NCI-H748 (cell line): ENCODE results near the gene GRPEL2.

Experiments used
- DNase-seq: peaks from one replicate; lab custom pipeline; 2025; ENCODE audit not compliant: unreplicated experiment; lab: John Stamatoyannopoulos, UW

GRPEL2 gene

DNA sequence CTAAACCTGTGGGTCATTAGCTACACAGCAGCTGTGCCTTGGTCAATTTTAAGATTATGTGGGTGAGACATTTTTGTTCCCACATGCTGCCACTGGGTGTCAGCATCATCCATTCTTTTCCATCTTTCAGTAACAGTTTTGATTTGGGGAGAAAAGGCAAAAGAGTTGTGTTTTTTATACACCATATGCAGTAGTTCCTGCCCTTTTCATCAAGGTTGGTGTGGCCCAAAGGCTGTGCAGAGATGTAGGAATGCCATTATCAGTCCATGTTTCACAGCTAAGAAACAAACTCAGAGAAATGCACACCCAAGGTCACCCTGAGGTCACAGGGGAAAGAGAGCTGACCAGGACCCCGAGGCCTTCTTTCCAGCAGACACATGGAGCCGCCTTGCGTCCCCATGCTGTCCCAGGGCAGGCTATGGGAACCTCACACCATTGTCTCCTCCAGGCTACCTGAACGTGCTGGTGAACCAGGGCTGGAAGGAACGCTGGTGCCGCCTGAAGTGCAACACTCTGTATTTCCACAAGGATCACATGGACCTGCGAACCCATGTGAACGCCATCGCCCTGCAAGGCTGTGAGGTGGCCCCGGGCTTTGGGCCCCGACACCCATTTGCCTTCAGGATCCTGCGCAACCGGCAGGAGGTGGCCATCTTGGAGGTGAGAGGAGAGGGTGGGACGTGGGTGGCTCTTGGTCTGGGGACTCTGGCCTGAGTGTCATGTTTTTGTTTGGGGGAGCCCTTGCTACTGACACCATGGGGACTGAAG, 27.8 kb upstream of the GRPEL2 start:
- DNase-seq: peak; percentile 27

GRCh38 chr5:149319174-149319573, 26.1 kb upstream of the GRPEL2 start:
- no peak for DNase-seq

- DNase-seq: peak; percentile 56
These were observed 24.4 kb upstream of the GRPEL2 start for GRCh38 chr5:149320791-149321330.

- DNase-seq: no peak
These were observed 22.8 kb upstream of the GRPEL2 start for GRCh38 chr5:149322518-149322917.

GRCh38 chr5:149323210-149323609, 22.1 kb upstream of the GRPEL2 start:
- DNase-seq: no peak

- no peak for DNase-seq
These were observed 21.6 kb upstream of the GRPEL2 start for GRCh38 chr5:149323621-149324205.

GRCh38 chr5:149324641-149325040, 20.7 kb upstream of the GRPEL2 start:
- no peak for DNase-seq

DNA sequence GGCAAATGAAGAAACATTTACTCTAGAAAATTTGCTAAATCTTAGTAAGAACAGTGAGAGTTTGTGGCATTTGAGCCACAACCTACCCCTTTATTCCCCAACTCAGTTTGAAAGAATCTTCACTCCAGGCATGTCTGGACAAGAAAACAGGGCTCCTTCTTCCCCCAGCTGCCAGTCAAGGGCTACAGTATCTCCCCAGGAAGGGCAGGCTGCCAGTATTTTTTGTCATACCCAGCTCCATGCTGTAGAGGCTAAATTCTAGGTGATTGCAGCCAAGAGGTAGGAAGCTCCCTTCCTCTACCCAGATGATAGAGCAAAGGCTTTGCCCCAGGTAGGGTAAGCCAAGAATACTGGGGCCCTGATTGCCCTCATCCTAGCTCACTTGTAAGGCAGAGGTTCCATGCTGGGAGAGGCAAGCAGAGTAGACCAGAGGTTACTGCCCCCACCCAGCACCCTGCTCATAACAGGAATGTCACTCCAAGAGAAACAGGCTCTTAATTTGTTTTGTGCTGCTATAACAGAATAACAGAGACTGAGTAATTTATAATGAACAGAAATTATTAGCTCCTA, 20.0 kb upstream of the GRPEL2 start:
- no peak for DNase-seq

GRCh38 chr5:149325894-149326293, 19.4 kb upstream of the GRPEL2 start:
- no peak for DNase-seq

DNA sequence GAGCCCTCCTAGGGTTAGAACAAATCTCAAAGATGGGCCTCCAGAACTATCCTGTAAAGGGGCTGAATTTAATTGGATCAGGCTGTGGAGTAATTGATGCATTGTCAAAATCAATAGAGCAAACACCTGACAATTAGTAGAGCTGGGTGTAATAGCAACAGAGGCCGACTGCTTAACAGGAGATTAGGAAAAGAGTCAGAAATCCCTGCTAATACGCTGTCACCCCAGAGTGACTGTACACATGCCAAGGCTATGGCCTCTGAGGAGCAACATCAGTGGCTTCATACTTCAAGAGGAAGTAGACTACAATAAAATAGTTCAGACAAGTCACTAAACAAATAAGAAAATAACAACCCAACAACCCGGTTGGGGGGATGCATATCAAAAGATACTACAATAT, 18.7 kb upstream of the GRPEL2 start:
- no peak for DNase-seq

GRCh38 chr5:149328177-149328576, 17.1 kb upstream of the GRPEL2 start:
- DNase-seq: no peak

GRCh38 chr5:149333711-149334443, 11.4 kb upstream of the GRPEL2 start:
- no peak for DNase-seq

DNA sequence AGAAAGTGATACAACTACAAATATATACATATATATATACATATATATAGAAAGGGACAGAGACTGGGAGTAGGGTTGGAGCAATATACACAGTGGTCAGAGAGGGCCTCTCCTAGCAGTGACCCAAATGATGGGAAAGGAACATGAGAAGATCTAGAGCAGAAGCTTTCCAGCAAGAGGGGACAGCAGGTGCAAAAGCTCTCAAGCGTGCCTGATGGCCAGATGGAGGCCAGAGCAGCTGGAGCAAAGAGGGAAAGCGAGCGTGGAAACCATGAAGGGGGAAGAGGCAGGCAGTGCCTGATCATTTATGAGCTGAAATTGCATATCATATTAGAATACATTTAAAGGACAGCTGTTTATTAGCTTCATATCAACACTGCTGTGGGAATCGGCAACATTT, 7.6 kb upstream of the GRPEL2 start:
- DNase-seq: no peak

- DNase-seq: no peak
These were observed 6.9 kb upstream of the GRPEL2 start for GRCh38 chr5:149338364-149338763.

- DNase-seq: no peak
These were observed 4.4 kb upstream of the GRPEL2 start for GRCh38 chr5:149340920-149341319.

- no peak for DNase-seq
These were observed 3.4 kb upstream of the GRPEL2 start for GRCh38 chr5:149341876-149342275.

DNA sequence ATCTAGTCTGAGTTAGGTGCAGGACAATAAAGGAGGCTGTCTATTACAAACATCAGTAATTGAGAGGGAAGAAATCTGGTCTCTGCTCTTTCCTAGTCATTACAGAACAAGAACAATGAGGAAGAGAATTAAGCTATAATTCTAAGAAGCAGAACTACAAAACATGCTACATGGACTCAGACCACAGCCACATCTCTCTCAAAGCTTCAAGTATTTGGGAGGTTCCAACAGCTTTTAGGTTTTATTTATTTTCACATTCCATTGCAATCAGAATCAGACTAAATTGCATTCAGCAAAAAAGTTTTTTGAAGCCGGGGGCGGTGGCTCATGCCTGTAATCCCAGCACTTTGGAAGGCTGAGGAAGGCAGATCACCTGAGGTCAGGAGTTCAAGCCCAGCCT, 1.1 kb upstream of the GRPEL2 start:
- no peak for DNase-seq

DNA sequence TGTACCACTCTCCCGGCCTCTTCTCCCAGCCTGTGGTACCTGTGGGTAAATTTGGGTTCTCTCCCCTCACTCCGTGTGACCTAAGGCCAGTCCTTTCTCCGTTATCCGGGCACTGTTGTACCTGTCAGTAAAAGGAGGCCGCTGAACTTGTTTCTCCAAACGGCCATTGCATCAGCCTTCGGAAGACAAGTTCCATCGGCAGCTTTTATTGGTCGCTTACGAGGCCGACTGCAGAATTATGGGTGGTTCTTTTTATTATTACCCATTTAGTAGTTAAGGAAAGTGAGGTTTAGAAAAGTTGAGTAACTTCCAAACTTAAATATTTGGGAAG, 558 bp downstream of the GRPEL2 start:
- DNase-seq: peak; percentile 35

- DNase-seq: no peak
These were observed 3.2 kb downstream of the GRPEL2 start for GRCh38 chr5:149348518-149348917.

DNA sequence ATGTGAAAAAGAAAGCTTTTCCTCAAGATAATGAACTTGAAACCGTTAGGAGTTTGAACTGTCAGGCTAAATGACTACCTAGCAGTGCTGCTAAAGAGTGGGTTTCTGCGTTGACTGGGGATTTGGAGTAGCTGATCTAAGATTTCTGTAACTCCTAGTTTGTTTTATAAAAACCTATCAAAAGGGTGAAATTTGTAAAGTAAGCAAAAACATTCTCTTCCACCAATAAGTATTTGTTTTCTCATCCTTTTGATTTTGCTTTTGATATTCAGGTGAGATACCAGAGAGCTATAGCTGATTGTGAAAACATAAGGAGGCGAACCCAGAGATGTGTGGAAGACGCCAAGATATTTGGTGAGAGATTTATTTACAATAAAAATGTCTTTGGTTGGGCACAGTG, 4.1 kb downstream of the GRPEL2 start:
- no peak for DNase-seq

DNA sequence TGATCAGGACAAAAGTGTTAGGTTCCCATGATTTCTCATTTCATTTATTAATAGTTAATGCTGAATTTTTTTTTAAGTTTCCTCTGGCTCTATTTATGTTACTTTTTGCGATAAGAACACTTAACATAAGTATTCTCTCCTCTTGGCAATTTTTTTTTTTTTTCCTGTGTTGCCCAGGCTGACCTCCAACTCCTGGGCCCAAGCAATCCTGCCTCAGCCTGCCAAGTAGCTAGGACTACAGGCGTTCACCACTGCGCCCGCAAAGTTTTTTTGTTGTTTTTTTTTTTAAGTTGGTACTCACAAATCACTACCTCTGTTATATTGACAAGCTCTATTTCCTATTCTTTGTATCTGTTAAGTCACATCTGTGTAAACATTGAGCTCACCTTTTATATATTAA, 6.9 kb downstream of the GRPEL2 start:
- DNase-seq: no peak

DNA sequence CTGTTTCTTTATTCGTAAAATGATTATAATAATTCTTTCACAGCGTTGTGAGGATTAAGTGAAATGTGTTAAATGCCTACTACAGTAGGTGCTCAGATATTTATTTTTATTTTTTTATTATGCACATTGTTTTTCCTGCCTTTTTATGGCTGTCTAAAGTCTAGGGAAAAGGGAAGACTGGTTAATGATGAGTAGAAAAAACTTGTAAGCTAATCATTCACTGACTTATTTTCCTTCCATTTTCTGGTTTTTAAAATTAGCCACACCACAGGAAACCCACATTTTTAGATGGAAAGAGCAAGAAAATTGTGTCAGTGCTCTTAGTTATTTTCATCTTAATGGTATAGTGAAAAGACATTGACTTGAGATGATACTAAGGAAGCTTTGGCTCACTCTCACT, 8.6 kb downstream of the GRPEL2 start:
- no peak for DNase-seq
